Suprapubic skin (tissue), 4 donors: ENCODE results near the gene RBM28. TPM values are rescaled to one million over a fixed set of nuclear protein-coding genes. Genes with fewer than 3 reads are reported as not detected.

Source experiments
- DNase-seq, 2 donors: peaks; one replicate each; pipeline ENCODE4 v3.0.0-alpha.2; 2019; ENCODE audit warnings: low spot score in 2 of 2
- H3K27ac ChIP-seq: fragments of 200-600 bp; sonication (generic); one replicate; pipeline ENCODE4 v1.5.1; 2019
- H3K27me3 ChIP-seq: fragments of 200-600 bp; sonication (generic); one replicate; pipeline ENCODE4 v1.5.1; 2019
- H3K36me3 ChIP-seq: fragments of 200-600 bp; sonication (generic); one replicate; pipeline ENCODE4 v1.5.1; 2019
- H3K4me1 ChIP-seq: fragments of 200-600 bp; sonication (generic); one replicate; pipeline ENCODE4 v1.5.1; 2019
- H3K4me3 ChIP-seq: fragments of 200-600 bp; sonication (generic); one replicate; pipeline ENCODE4 v1.5.1; 2019; ENCODE audit warnings: mild to moderate bottlenecking
- H3K9me3 ChIP-seq: fragments of 200-600 bp; sonication (generic); one replicate; pipeline ENCODE4 v1.5.1; 2019
- CTCF ChIP-seq, 2 donors: fragments of 200-600 bp in 1 of 2; fragments of 450-650 bp in 1 of 2; sonication (generic) in 1 of 2; IDR thresholded peaks; one replicate each; pipeline ENCODE4 v1.5.1; 2016 to 2019; ENCODE audit warnings: antibody characterized with exemption in 2 of 2, mild to moderate bottlenecking in 1 of 2, moderate library complexity in 1 of 2
- EP300 ChIP-seq: sonication (generic); formaldehyde crosslinking; IDR thresholded peaks from one replicate; pipeline ENCODE4 v1.6.1; 2017; ENCODE audit warnings: antibody characterized with exemption
- POLR2A ChIP-seq, 2 donors: fragments of 450-650 bp; IDR thresholded peaks; one replicate each; pipeline ENCODE4 v1.6.1; 2017; ENCODE audit warnings: antibody characterized with exemption in 2 of 2, mild to moderate bottlenecking in 2 of 2, moderate library complexity in 2 of 2
- POLR2AphosphoS5 ChIP-seq, 3 donors: sonication (generic); formaldehyde crosslinking; IDR thresholded peaks; one replicate each; pipeline ENCODE4 v1.6.1; 2017; ENCODE audit warnings: antibody characterized with exemption in 3 of 3
- WGBS: methylation state at CpG from one replicate; pipeline ENCODE4 v1.1.5; 2018; 5-methylcytosine and 5-hydroxymethylcytosine counted together
- total RNA-seq, 4 donors: library from RNA; depleted of rRNA; stranded (reverse); fragments of >200 nt; gene quantifications; one replicate each; pipeline ENCODE4 v1.1.0, GENCODE V29; 2016

RBM28 gene
- total RNA-seq, 4 donors from 2014 or later: 16.9 to 34.9 (median 25.6) TPM

GRCh38 chr7:128366986-128367385 lies 23.3 kb upstream of the RBM28 start:
- H3K9me3 ChIP-seq: no peaks in the 10 kb centered on the region
- H3K27ac ChIP-seq: no peak overlapping the region
- H3K36me3 ChIP-seq: no peaks in the 10 kb centered on the region
- no peak for DNase-seq
- peaks cover 2% of the 10 kb centered on the region for H3K4me1 ChIP-seq
- H3K4me3 ChIP-seq: no peak overlapping the region
- TF ChIP-seq CTCF (IDR thresholded peaks at IDR 0.05) (no peak), POLR2A (IDR thresholded peaks at IDR 0.05) (no peak), POLR2AphosphoS5 (IDR thresholded peaks at IDR 0.05) (no peak), EP300 (no peak)
- peaks cover 13% of the 10 kb centered on the region for H3K27me3 ChIP-seq

- no peaks in the 10 kb centered on the region for H3K9me3 ChIP-seq
- WGBS: 20% methylated on average over 1 of the region's 1 CpG
Measured at GRCh38 chr7:128366300-128366699, 22.6 kb upstream of the RBM28 start.

GRCh38 chr7:128365432-128365831 lies 21.7 kb upstream of the RBM28 start:
- Histone ChIP-seq H3K4me3 (no peak overlapping the region), H3K36me3 (no peaks in the 10 kb centered on the region), H3K4me1 (peaks cover 16% of the 10 kb centered on the region), H3K9me3 (no peaks in the 10 kb centered on the region), H3K27ac (no peak overlapping the region), H3K27me3 (peaks cover 16% of the 10 kb centered on the region)
- TF ChIP-seq CTCF (IDR thresholded peaks at IDR 0.05) (no peak), EP300 (no peak), POLR2A (IDR thresholded peaks at IDR 0.05) (no peak), POLR2AphosphoS5 (IDR thresholded peaks at IDR 0.05) (no peak)
- no peak for DNase-seq
- 91% methylated on average over 2 of the region's 2 CpGs for WGBS

More at GRCh38 chr7:128366300-128366699, 22.6 kb upstream of the RBM28 start:
- no peak overlapping the region for H3K4me3 ChIP-seq
- H3K27ac ChIP-seq: no peak overlapping the region
- peaks cover 16% of the 10 kb centered on the region for H3K27me3 ChIP-seq
- peaks cover 7% of the 10 kb centered on the region for H3K4me1 ChIP-seq
- TF ChIP-seq POLR2A (IDR thresholded peaks at IDR 0.05) (no peak), EP300 (no peak), CTCF (IDR thresholded peaks at IDR 0.05) (no peak), POLR2AphosphoS5 (IDR thresholded peaks at IDR 0.05) (no peak)
- no peaks in the 10 kb centered on the region for H3K36me3 ChIP-seq
- DNase-seq: no peak

- no peaks in the 10 kb centered on the region for H3K9me3 ChIP-seq
- DNase-seq: no peak
- no peak overlapping the region for H3K4me3 ChIP-seq
- TF ChIP-seq EP300: no peak
- no peak for TF ChIP-seq POLR2A (IDR thresholded peaks at IDR 0.05)
- no peak for TF ChIP-seq POLR2AphosphoS5 (IDR thresholded peaks at IDR 0.05)
- TF ChIP-seq CTCF (IDR thresholded peaks at IDR 0.05): no peak
- H3K27ac ChIP-seq: no peak overlapping the region
- 79% methylated on average over 4 of the region's 4 CpGs for WGBS
- H3K4me1 ChIP-seq: peaks cover 18% of the 10 kb centered on the region
- peaks cover 23% of the 10 kb centered on the region for H3K27me3 ChIP-seq
- no peaks in the 10 kb centered on the region for H3K36me3 ChIP-seq
Measured at GRCh38 chr7:128364166-128364870, 20.6 kb upstream of the RBM28 start.

GRCh38 chr7:128363261-128363721 lies 19.6 kb upstream of the RBM28 start:
- H3K4me3 ChIP-seq: no peak overlapping the region
- no peak overlapping the region for H3K27ac ChIP-seq
- H3K4me1 ChIP-seq: peaks cover 18% of the 10 kb centered on the region
- peaks cover 23% of the 10 kb centered on the region for H3K27me3 ChIP-seq
- no peaks in the 10 kb centered on the region for H3K36me3 ChIP-seq
- H3K9me3 ChIP-seq: no peaks in the 10 kb centered on the region
- peak in 1 of 2 donors; percentile 32 for DNase-seq
- TF ChIP-seq POLR2A (IDR thresholded peaks at IDR 0.05) (no peak), CTCF (IDR thresholded peaks at IDR 0.05) (no peak), EP300 (no peak), POLR2AphosphoS5 (IDR thresholded peaks at IDR 0.05) (no peak)
- 84% methylated on average over 6 of the region's 6 CpGs for WGBS
